GM21447 (cell line): ENCODE data around the gene ACOT7.
"Not testable (repeated sequence)": the region's sequence is repeated elsewhere in the genome, so short reads cannot be mapped to it uniquely, and the experiment has no call there.

ENCODE experiments used
- ATAC-seq: cut with Tn5 transposase; IDR thresholded peaks from one replicate; pipeline ENCODE4 v1.9.1; 2021; ENCODE audit not compliant: unreplicated experiment

The ACOT7 gene

GRCh38 chr1:6363085-6363884, 30.3 kb downstream of the ACOT7 start:
- ATAC-seq = not testable (repeated sequence)

DNA sequence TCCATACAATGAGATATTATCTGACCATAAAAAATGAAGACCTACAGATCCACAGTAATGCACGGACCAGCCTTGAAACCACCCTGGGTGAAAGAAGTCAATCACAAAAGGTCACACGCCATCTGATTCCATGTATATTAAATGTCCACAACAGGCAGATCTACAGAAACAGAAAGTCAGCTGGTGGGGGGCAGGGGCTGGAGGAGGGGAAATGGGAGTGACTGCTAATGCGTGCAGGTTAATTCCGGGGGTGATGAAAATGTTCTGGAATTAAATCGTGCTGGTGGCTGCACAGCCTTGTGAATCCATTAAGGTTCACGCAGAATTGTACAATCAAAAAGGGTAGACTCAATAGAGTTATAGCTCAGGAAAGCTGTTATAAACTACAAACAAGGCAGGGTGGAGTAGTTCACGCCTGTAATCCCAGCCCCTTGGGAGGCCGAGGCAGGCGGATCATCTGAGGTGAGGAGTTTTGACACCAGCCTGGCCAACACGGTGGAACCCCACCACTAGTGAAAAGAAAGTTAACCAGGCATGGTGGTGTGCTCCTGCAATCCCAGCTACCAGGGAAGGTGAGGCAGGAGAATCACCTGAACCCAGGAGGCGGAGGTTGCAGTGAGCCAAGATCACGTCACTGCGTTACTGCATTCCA, 32.3 kb downstream of the ACOT7 start:
- ATAC-seq = no peak

GRCh38 chr1:6360517-6361070, 33.0 kb downstream of the ACOT7 start:
- no peak for ATAC-seq

DNA sequence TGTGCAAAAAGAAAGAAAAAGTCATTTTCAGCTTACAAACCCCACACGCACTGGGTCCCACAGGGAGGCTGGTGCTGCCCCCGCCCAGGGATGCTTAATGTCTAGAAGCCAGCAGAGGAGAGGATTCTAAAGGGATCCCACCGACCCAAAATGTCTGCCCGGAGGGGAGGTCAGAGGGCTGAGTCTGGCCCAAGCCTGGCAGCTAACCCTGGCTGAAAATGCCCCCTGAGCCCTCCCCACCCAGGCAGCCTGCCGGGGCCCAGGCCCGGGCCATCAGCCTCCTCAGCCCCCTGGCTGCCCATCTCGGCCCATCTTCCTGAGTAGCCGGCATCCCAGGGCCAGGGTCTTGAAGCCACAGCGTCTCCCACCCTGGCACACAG, 33.5 kb downstream of the ACOT7 start:
- peak; percentile 23 for ATAC-seq

- peak; percentile 87 for ATAC-seq
Observed at GRCh38 chr1:6359216-6360116, 34.1 kb downstream of the ACOT7 start.

GRCh38 chr1:6358757-6359201, 34.8 kb downstream of the ACOT7 start:
- ATAC-seq = peak; percentile 25

GRCh38 chr1:6358144-6358624, 35.4 kb downstream of the ACOT7 start:
- ATAC-seq = no peak

GRCh38 chr1:6357243-6357936, 36.2 kb downstream of the ACOT7 start:
- no peak for ATAC-seq

GRCh38 chr1:6355621-6356020, 37.9 kb downstream of the ACOT7 start:
- ATAC-seq = no peak

DNA sequence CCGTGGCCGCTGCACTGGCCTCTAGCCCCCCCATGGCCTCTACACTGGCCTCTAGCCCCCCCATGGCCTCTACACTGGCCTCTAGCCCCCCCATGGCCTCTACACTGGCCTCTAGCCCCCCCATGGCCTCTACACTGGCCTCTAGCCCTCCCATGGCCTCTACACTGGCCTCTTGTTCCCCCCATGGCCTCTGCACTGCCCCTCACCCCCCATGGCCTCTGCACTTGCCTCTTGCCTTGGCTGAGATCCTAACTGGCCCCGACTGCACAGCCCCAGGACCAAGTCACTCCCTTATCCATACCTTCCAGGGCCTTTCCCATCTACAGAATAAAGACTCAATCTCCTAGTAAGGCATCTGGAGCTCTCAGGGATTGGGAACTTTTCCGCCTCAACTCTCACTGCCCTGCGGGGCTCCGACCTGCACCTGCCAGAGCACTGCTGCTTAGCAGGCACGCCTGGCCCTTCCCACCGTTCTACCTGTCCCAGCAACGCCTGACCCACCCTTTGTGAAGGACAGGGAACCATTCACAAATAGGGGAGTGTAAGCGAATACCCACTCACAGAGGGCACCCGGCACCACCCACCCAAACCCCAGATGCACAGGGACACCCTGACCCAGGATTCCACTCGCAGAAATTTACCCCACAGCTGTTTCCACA, 38.8 kb downstream of the ACOT7 start:
- ATAC-seq = no peak

GRCh38 chr1:6353955-6354658, 39.5 kb downstream of the ACOT7 start:
- ATAC-seq = no peak

DNA sequence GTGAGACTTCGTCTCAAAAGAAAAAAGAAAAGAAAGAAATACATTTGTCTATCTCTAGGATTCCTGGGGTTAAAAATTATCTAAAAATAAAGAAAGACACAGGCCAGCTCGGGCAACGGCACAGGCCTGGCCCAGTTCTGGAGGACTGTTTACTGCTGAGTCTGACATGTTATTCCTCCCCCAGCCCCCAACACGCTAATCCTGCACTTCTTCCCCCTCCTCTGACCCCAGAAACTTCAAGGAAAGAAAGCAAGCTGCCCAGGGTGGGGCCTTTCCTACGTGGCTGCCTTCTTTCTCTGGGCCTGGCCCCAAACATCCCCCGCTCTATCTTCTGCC, 40.0 kb downstream of the ACOT7 start:
- ATAC-seq = no peak

DNA sequence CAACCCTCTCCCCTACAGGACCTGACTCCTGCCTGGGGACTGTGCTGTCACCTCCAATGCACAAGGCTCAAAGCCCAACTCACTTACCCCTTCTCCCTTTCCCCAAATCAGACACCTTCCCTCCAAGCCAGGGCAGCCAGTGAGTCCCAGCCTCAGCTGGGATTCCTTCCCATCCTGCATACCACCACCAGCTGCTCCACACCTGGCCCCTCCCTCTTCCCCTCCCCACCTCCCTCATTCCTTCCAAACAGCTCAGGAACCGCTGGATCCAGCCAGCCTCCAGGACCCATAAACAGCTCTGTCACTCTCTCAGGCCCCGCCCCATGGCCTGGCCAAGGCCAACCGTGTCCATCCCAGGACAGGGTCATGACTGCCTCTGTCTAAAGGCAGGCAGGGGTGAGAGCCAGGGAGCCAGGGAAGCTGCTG, 41.4 kb downstream of the ACOT7 start:
- ATAC-seq = no peak

DNA sequence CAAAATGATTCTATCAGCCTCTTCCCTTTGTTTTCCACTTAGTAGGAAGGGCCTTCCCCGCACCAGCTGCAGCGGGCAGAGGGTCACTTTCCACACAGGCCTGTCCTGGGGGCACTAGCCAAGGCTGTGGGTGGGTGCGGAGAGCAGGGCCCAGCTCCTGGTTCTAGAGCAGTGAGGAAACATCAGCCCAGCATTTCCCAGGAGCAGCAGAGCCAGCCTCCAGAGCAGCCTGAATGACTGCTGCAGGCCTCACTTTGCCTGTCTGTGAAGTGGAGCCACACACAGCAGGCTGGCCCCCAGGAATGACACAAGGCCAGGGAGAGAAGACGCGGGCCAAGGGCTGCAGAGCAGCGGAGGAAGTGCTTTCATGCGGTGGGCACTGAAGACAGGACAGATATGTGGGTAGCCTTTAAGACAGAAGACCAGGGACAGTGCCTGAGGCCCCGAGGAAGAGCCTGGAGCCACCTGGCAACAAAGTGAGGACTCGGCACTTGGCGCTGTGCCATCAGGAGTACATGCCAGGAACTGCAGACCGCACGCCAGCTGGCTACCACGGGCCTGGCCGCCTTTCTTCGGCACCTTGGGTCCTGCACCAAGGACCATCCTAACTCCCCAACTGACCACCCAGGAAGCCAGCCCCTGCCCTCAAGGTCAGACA, 42.0 kb downstream of the ACOT7 start:
- ATAC-seq = no peak

- no peak for ATAC-seq
Observed at GRCh38 chr1:6350416-6351088, 43.0 kb downstream of the ACOT7 start.

DNA sequence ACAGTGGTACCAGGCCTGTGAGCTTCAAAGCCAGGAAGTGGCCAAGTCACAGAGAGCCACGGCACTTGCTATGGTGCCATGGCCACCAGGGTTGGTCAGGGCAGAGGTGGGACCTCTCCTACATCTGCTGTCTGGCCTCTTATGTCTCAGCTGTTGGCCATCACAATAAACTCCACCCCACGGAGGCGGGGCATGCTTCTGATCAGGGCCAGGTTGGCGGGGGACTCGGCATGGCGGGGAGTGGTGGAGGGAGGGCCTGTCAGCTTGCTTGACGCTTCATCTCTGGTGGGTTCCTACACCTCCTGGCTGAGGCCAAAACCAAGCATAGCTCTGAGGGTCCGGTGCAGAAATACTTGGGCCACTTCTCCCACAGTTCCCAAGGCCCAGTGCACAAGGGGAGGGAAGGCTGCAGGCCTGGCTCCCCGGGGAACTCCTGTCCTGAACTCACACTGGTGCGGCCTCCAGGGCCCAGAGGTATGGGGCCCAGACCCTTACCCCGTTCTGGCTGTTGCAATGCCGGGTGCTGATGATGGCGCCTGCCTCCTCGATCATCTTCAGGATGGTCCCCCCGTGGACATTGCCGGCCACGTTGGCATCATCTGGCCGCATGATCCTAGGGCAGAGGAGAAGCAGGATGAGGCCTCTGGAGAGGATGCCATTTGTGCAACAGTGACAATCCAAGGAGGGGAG, 44.2 kb downstream of the ACOT7 start:
- ATAC-seq = no peak

DNA sequence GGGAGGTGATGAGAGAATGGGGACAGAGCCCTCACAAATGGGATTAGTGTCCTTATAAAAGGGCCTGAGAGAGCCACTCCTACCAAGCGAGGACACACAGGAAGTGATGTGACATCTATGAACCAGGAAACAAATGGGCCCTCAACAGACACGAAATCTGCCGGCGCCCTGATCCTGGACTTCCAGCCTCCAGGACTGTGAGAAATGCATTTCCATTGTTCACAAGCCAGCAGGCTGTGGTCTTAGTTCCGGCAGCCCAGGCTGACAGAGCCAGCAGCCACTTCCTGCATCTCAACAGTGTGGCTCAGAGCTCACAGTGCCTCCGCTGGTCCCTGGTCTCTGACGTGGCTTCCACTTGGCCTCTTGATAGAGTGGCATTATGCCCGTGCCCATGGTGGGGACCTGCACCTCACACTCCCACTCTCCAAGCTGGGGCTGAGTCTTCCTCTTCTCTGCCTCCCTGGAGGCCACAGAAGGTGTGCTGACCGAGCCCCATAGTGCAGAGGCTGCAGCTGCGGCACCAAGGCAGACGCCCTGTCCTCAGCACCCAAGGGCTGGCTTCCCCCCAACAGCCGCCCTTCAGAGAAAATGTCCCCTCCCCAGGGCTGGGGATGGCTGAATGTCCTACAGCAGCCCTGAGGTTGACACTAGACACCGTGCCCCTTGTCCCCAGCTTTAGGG, 44.9 kb downstream of the ACOT7 start:
- ATAC-seq = no peak
